Measurements from ENCODE around the gene FOXL3. TPM values are rescaled to one million over a fixed set of nuclear protein-coding genes. Genes with fewer than 3 reads are reported as not detected.
"Not testable (repeated sequence)": the region's sequence is repeated elsewhere in the genome, so short reads cannot be mapped to it uniquely, and the experiment has no call there.

The FOXL3 gene
- total RNA-seq, 1 experiment from 2014 or later: not detected

- ChIA-PET CTCF (no interaction called here), POLR2A (no interaction called here)
- BruUV-seq (replicated peaks): no TSS peak
- in situ Hi-C loops (cut with HindIII; ENCODE audit: low pct_unique_long_range_greater_than_20kb, low sequenced_read_pairs) (no loop called here), intact Hi-C loops (cut with micrococcal nuclease; ENCODE audit: unreplicated experiment) (no loop called here)
- H3K4me1 ChIP-seq (ENCODE audit: control insufficient read depth, insufficient read depth, low read length): no peaks in the 10 kb centered on the region; the same call in 1 of the 2 replicates
- no peak for TF ChIP-seq TCF7L2 (IDR thresholded peaks at IDR 0.05; ENCODE audit: low read depth, low read length)
- no peak for TF ChIP-seq REST (IDR thresholded peaks at IDR 0.05; ENCODE audit: insufficient read depth in 1 of 2, low read depth in 2 of 2, low read length in 1 of 2)
- TF ChIP-seq SIN3A (IDR thresholded peaks at IDR 0.05; ENCODE audit: borderline replicate concordance, insufficient read depth, low read depth, low read length): no peak
- TF ChIP-seq, protein P1, sequence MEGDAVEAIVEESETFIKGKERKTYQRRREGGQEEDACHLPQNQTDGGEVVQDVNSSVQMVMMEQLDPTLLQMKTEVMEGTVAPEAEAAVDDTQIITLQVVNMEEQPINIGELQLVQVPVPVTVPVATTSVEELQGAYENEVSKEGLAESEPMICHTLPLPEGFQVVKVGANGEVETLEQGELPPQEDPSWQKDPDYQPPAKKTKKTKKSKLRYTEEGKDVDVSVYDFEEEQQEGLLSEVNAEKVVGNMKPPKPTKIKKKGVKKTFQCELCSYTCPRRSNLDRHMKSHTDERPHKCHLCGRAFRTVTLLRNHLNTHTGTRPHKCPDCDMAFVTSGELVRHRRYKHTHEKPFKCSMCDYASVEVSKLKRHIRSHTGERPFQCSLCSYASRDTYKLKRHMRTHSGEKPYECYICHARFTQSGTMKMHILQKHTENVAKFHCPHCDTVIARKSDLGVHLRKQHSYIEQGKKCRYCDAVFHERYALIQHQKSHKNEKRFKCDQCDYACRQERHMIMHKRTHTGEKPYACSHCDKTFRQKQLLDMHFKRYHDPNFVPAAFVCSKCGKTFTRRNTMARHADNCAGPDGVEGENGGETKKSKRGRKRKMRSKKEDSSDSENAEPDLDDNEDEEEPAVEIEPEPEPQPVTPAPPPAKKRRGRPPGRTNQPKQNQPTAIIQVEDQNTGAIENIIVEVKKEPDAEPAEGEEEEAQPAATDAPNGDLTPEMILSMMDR (IDR thresholded peaks at IDR 0.05): no peak
- TF ChIP-seq POLR2AphosphoS5 (IDR thresholded peaks at IDR 0.05; ENCODE audit: low read depth, low read length): no peak
- no peaks in the 10 kb centered on the region for H3K36me3 ChIP-seq (ENCODE audit: control insufficient read depth, insufficient read depth, low read length)
- no peak for DNase-seq (ENCODE audit: low read depth, low spot score)
- H3K9me3 ChIP-seq (ENCODE audit: control insufficient read depth, insufficient read depth, low read depth, low read length): no peaks in the 10 kb centered on the region
- H3K4me3 ChIP-seq (ENCODE audit: low read depth in 2 of 2, low read length in 2 of 2): no peak overlapping the region
- H3K27me3 ChIP-seq (ENCODE audit: control insufficient read depth, insufficient read depth, low read length): peaks cover 25% of the 10 kb centered on the region
- no peak for ATAC-seq
- H3K27ac ChIP-seq (ENCODE audit: low read length): no peak overlapping the region
Measured at GRCh38 chr7:296373-296945, 6.5 kb downstream of the FOXL3 start.

DNA sequence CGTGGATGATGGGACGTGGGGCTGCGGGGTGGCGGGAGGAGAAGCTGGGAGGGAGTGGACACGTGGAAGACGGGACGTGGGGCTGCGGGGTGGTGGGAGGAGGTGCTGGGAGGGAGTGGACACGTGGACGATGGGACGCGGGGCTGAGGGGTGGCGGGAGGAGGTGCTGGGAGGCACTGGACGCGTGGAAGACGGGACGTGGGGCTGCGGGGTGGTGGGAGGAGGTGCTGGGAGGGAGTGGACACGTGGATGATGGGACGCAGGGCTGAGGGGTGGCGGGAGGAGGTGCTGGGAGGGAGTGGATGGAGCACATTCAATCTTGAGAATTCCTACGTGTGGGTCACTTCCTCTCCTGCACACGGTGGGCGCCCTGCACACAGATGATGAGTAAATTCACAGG, 7.2 kb downstream of the FOXL3 start:
- DNase-seq (ENCODE audit: low read depth, low spot score); H3K36me3 ChIP-seq (ENCODE audit: control insufficient read depth, insufficient read depth, low read length); POLR2A ChIA-PET; BruUV-seq (replicated peaks); H3K4me3 ChIP-seq (ENCODE audit: low read depth in 2 of 2, low read length in 2 of 2); H3K27ac ChIP-seq (ENCODE audit: low read length); in situ Hi-C loops (cut with HindIII; ENCODE audit: low pct_unique_long_range_greater_than_20kb, low sequenced_read_pairs); ATAC-seq; intact Hi-C loops (cut with micrococcal nuclease; ENCODE audit: unreplicated experiment); H3K4me1 ChIP-seq (ENCODE audit: control insufficient read depth, insufficient read depth, low read length); CTCF ChIA-PET; H3K9me3 ChIP-seq (ENCODE audit: control insufficient read depth, insufficient read depth, low read depth, low read length): not testable (repeated sequence)
- peaks cover 18% of the 10 kb centered on the region for H3K27me3 ChIP-seq (ENCODE audit: control insufficient read depth, insufficient read depth, low read length)

GRCh38 chr7:297611-298374, 7.8 kb downstream of the FOXL3 start:
- in situ Hi-C loops (cut with HindIII; ENCODE audit: low pct_unique_long_range_greater_than_20kb, low sequenced_read_pairs) (no loop called here), intact Hi-C loops (cut with micrococcal nuclease; ENCODE audit: unreplicated experiment) (no loop called here)
- no peak overlapping the region for H3K4me3 ChIP-seq (ENCODE audit: low read depth in 2 of 2, low read length in 2 of 2)
- no peaks in the 10 kb centered on the region; the same call in 1 of the 2 replicates for H3K4me1 ChIP-seq (ENCODE audit: control insufficient read depth, insufficient read depth, low read length)
- DNase-seq (ENCODE audit: low read depth, low spot score): no peak
- no peaks in the 10 kb centered on the region for H3K36me3 ChIP-seq (ENCODE audit: control insufficient read depth, insufficient read depth, low read length)
- CTCF ChIA-PET: interaction anchor here (1.2 kb wide), 1 partner anchor 210 kb away, joined by 3 read pairs; no protein-coding TSS in a partner anchor
- BruUV-seq (replicated peaks): no TSS peak
- TF ChIP-seq TCF7L2 (IDR thresholded peaks at IDR 0.05; ENCODE audit: low read depth, low read length) (no peak), SIN3A (IDR thresholded peaks at IDR 0.05; ENCODE audit: borderline replicate concordance, insufficient read depth, low read depth, low read length) (no peak)
- no peak overlapping the region for H3K27ac ChIP-seq (ENCODE audit: low read length)
- no peaks in the 10 kb centered on the region for H3K9me3 ChIP-seq (ENCODE audit: control insufficient read depth, insufficient read depth, low read depth, low read length)
- H3K27me3 ChIP-seq (ENCODE audit: control insufficient read depth, insufficient read depth, low read length): peaks cover 15% of the 10 kb centered on the region
- no peak for ATAC-seq
- POLR2A ChIA-PET: no interaction called here

Measured in Panc1 (cell line).